Measurements from ENCODE around the gene RBM43. TPM values are rescaled to one million over a fixed set of nuclear protein-coding genes. Genes with fewer than 3 reads are reported as not detected.

Gene RBM43
- total RNA-seq, 1 donor from 2014 or later: 1.5 TPM

DNA sequence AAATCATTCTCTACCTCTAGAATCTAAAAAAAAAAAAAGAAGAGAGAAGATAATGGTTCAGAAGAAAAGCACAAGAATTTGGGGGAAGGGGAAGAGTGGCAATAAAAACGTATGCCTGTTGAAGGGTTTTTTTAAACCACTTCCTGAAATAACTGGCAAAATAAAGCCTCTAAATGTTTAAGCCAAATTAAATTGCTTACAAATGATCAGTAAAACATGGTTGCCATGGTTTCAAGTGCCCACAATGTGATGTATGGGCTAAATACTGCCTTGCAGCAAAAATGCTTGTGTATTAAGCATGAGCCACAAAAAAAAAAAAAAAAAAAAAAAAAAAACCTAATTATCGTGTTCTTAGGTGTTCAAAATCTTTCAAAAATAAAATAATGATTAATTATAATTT, 60.8 kb downstream of the RBM43 start:
- no peaks in the 10 kb centered on the region for H3K27me3 ChIP-seq (ENCODE audit: low read depth)
- H3K9me3 ChIP-seq (replicated peaks): no peaks in the 10 kb centered on the region
- H3K36me3 ChIP-seq: no peaks in the 10 kb centered on the region
- H3K4me3 ChIP-seq: no peak overlapping the region
- DNase-seq: no peak
- H3K4me1 ChIP-seq: no peaks in the 10 kb centered on the region
- H3K27ac ChIP-seq (replicated peaks): no peak overlapping the region
- intact Hi-C loops (cut with micrococcal nuclease): no loop called here
- TF ChIP-seq, protein P1, sequence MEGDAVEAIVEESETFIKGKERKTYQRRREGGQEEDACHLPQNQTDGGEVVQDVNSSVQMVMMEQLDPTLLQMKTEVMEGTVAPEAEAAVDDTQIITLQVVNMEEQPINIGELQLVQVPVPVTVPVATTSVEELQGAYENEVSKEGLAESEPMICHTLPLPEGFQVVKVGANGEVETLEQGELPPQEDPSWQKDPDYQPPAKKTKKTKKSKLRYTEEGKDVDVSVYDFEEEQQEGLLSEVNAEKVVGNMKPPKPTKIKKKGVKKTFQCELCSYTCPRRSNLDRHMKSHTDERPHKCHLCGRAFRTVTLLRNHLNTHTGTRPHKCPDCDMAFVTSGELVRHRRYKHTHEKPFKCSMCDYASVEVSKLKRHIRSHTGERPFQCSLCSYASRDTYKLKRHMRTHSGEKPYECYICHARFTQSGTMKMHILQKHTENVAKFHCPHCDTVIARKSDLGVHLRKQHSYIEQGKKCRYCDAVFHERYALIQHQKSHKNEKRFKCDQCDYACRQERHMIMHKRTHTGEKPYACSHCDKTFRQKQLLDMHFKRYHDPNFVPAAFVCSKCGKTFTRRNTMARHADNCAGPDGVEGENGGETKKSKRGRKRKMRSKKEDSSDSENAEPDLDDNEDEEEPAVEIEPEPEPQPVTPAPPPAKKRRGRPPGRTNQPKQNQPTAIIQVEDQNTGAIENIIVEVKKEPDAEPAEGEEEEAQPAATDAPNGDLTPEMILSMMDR (IDR thresholded peaks at IDR 0.05; ENCODE audit: borderline replicate concordance): no peak

DNA sequence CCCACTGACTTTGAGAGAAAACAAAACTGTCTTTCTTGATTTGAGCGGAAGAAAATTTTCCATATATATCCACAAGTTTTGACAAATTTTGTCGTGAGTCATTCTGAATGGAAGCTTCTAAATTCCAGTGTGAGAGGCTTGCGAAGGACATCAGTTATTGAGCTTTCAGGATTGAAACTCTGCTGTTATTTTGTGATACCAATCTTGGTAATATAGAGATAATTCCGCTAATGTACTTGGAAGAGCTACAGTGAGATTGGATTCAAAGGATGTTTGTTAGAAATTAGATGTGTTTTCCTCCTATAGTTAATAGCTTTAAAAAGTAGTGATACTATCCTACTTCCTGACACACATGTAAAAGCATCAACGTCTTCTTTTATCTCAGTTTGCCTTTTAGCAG, 61.4 kb downstream of the RBM43 start:
- intact Hi-C loops (cut with micrococcal nuclease): no loop called here
- H3K9me3 ChIP-seq (replicated peaks): no peaks in the 10 kb centered on the region
- H3K4me1 ChIP-seq: no peaks in the 10 kb centered on the region
- no peaks in the 10 kb centered on the region for H3K36me3 ChIP-seq
- no peak for DNase-seq
- no peak overlapping the region for H3K27ac ChIP-seq (replicated peaks)
- TF ChIP-seq, protein P1 (IDR thresholded peaks at IDR 0.05; ENCODE audit: borderline replicate concordance): no peak
- no peaks in the 10 kb centered on the region for H3K27me3 ChIP-seq (ENCODE audit: low read depth)
- H3K4me3 ChIP-seq: no peak overlapping the region

- intact Hi-C loops (cut with micrococcal nuclease): no loop called here
- no peak for DNase-seq
- H3K4me3 ChIP-seq: no peak overlapping the region
- H3K9me3 ChIP-seq (replicated peaks): no peaks in the 10 kb centered on the region
- TF ChIP-seq, protein P1 (IDR thresholded peaks at IDR 0.05; ENCODE audit: borderline replicate concordance): no peak
- no peaks in the 10 kb centered on the region for H3K36me3 ChIP-seq
- no peaks in the 10 kb centered on the region for H3K4me1 ChIP-seq
- no peak overlapping the region for H3K27ac ChIP-seq (replicated peaks)
- H3K27me3 ChIP-seq (ENCODE audit: low read depth): no peaks in the 10 kb centered on the region
These were observed 63.0 kb downstream of the RBM43 start for GRCh38 chr2:151198645-151199044.

Other genes with a start within 250 kb of the RBM43 start
- 2.9 TPM for gene NMI, start 27.8 kb upstream of the RBM43 start, total RNA-seq
- 2.9 TPM for gene TNFAIP6, start 95.7 kb upstream of the RBM43 start, total RNA-seq
- gene RIF1, start 148.0 kb upstream of the RBM43 start, total RNA-seq: 13.9 TPM

All from left ventricle myocardium inferior (tissue), 1 donor.